WTC11 (cell line): ENCODE measurements around the gene SEMA4G. TPM values are rescaled to one million over a fixed set of nuclear protein-coding genes. Genes with fewer than 3 reads are reported as not detected.
A peak's percentile ranks its signal among the peaks of the same experiment; 100 is the strongest.

Source experiments
- ATAC-seq: fragments of 200-7000 bp; cut with Tn5 transposase; 2 replicates; pipeline ENCODE4 v1.10.0; 2021; ENCODE audit warnings: mild to moderate bottlenecking, moderate library complexity
- CTCF ChIA-PET: fragments of 300-600 bp; sonication (Branson Sonifier 250); formaldehyde crosslinking; loops from one replicate; lab custom pipeline; 2021; ENCODE audit warnings: antibody characterized with exemption; lab: Charles Lee
- POLR2A ChIA-PET: fragments of 350-600 bp; sonication (Branson Sonifier 250); formaldehyde crosslinking; loops from one replicate; lab custom pipeline; 2021; ENCODE audit warnings: antibody characterized with exemption; lab: Charles Lee
- DNase-seq: peaks from one replicate; pipeline ENCODE4 v3.0.0; 2021; ENCODE audit warnings: low spot score
- H3K27ac Mint-ChIP-seq: 2 replicates; pipeline ENCODE4 v1.8.0; 2021; ENCODE audit warnings: mixed read lengths
- H3K27me3 Mint-ChIP-seq: 2 replicates; pipeline ENCODE4 v1.8.0; 2021; ENCODE audit warnings: low read depth, mild to moderate bottlenecking, moderate library complexity, mixed read lengths
- H3K36me3 Mint-ChIP-seq: 2 replicates; pipeline ENCODE4 v1.8.0; 2021; ENCODE audit warnings: mixed read lengths
- H3K4me1 Mint-ChIP-seq: 2 replicates; pipeline ENCODE4 v1.8.0; 2022; ENCODE audit warnings: mixed read lengths
- H3K4me3 Mint-ChIP-seq: 2 replicates; pipeline ENCODE4 v1.8.0; 2021; ENCODE audit warnings: mild to moderate bottlenecking, moderate library complexity, mixed read lengths
- H3K9me3 Mint-ChIP-seq: 2 replicates; pipeline ENCODE4 v1.8.0; 2021; ENCODE audit warnings: mixed read lengths
- AR ChIP-seq: fragments of 250-450 bp; sonication (Bioruptor Pico); IDR thresholded peaks from 2 replicates; pipeline ENCODE4 v1.9.0; 2021; ENCODE audit warnings: mild to moderate bottlenecking
- ATF2 ChIP-seq: sonication (generic); formaldehyde crosslinking; IDR thresholded peaks from 2 replicates; pipeline ENCODE4 v1.8.1; 2022; ENCODE audit warnings: low read depth, missing genetic modification reagents, borderline replicate concordance
- ATF3 ChIP-seq: sonication (generic); formaldehyde crosslinking; conservative IDR thresholded peaks from 2 replicates; pipeline ENCODE4 v1.8.1; 2022; ENCODE audit warnings: mild to moderate bottlenecking, missing genetic modification reagents
- CTCF ChIP-seq: fragments of 200-600 bp; IDR thresholded peaks from 2 replicates; pipeline ENCODE4 v1.8.0; 2022; ENCODE audit warnings: antibody characterized with exemption
- FOXJ3 ChIP-seq: sonication (generic); formaldehyde crosslinking; IDR thresholded peaks from 2 replicates; pipeline ENCODE4 v1.9.0; 2021; ENCODE audit warnings: missing genetic modification reagents, mild to moderate bottlenecking, borderline replicate concordance
- GRHL2 ChIP-seq: fragments of 250-450 bp; sonication (Bioruptor Pico); IDR thresholded peaks from 2 replicates; pipeline ENCODE4 v1.8.0; 2022; ENCODE audit warnings: mild to moderate bottlenecking, moderate library complexity; ENCODE audit not compliant: insufficient replicate concordance, severe bottlenecking
- IRF1 ChIP-seq: sonication (generic); formaldehyde crosslinking; IDR thresholded peaks from 2 replicates; pipeline ENCODE4 v1.8.0; 2023; ENCODE audit warnings: missing genetic modification reagents
- IRF2 ChIP-seq: sonication (generic); formaldehyde crosslinking; IDR thresholded peaks from 2 replicates; pipeline ENCODE4 v1.8.0; 2022; ENCODE audit warnings: low read depth, missing genetic modification reagents, borderline replicate concordance
- JAZF1 ChIP-seq: fragments of 250-450 bp; sonication (Bioruptor Pico); IDR thresholded peaks from 2 replicates; pipeline ENCODE4 v1.9.0; 2021; ENCODE audit warnings: moderate library complexity, mild to moderate bottlenecking, inconsistent platforms
- NR3C1 ChIP-seq: sonication (generic); formaldehyde crosslinking; conservative IDR thresholded peaks from 2 replicates; pipeline ENCODE4 v1.8.1; 2023; ENCODE audit warnings: low read depth, mild to moderate bottlenecking, missing genetic modification reagents
- RELA ChIP-seq: sonication (generic); formaldehyde crosslinking; IDR thresholded peaks from 2 replicates; pipeline ENCODE4 v1.8.1; 2022; ENCODE audit warnings: missing genetic modification reagents, mild to moderate bottlenecking, borderline replicate concordance
- STAT6 ChIP-seq: sonication (generic); formaldehyde crosslinking; conservative IDR thresholded peaks from 2 replicates; pipeline ENCODE4 v1.8.1; 2023; ENCODE audit warnings: mild to moderate bottlenecking, low read depth, missing genetic modification reagents, moderate library complexity
- TP53 ChIP-seq: sonication (generic); formaldehyde crosslinking; IDR thresholded peaks from 2 replicates; pipeline ENCODE4 v1.8.1; 2023; ENCODE audit warnings: mild to moderate bottlenecking, missing genetic modification reagents
- ZNF232 ChIP-seq: sonication (generic); formaldehyde crosslinking; IDR thresholded peaks from 2 replicates; pipeline ENCODE4 v1.8.0; 2022; ENCODE audit warnings: mild to moderate bottlenecking, missing genetic modification reagents
- ZNF281 ChIP-seq: sonication (generic); formaldehyde crosslinking; IDR thresholded peaks from 2 replicates; pipeline ENCODE4 v1.8.0; 2023; ENCODE audit warnings: mild to moderate bottlenecking, missing genetic modification reagents
- ZNF396 ChIP-seq: fragments of 250-450 bp; sonication (Bioruptor Pico); IDR thresholded peaks from 2 replicates; pipeline ENCODE4 v1.8.0; 2021; ENCODE audit warnings: mild to moderate bottlenecking, moderate library complexity, borderline replicate concordance
- total RNA-seq: library from RNA; stranded (reverse); gene quantifications from 3 replicates; pipeline ENCODE4 v1.2.3, GENCODE V29; 2021

The SEMA4G gene
- total RNA-seq, 1 experiment from 2014 or later: 11.8 TPM

- no peak for DNase-seq
- no peak for ATAC-seq
- H3K27ac Mint-ChIP-seq: no peak overlapping the region
- peak overlapping the region; percentile 93 for H3K4me3 Mint-ChIP-seq
- no peaks in the 10 kb centered on the region for H3K9me3 Mint-ChIP-seq
- ChIA-PET POLR2A (no interaction called here), CTCF (interaction anchor here (1.0 to 4.5 kb wide), 3 partner anchors 8 to 29 kb away, joined by 5 to 28 read pairs (median 5); no protein-coding TSS in a partner anchor)
- H3K27me3 Mint-ChIP-seq: no peaks in the 10 kb centered on the region
- no peak for TF ChIP-seq IRF2
- TF ChIP-seq TP53 (CRISPR knock-in tag): no peak
- no peak for TF ChIP-seq RELA (CRISPR knock-in tag)
- TF ChIP-seq IRF1 (CRISPR knock-in tag): 0 out of 2 replicates have a peak, but pooled peaks have one; percentile 30
- TF ChIP-seq STAT6 (CRISPR knock-in tag): no peak
- no peak for TF ChIP-seq GRHL2 (CRISPR knock-in tag)
- peaks cover 13% of the 10 kb centered on the region for H3K4me1 Mint-ChIP-seq
- H3K36me3 Mint-ChIP-seq: peaks cover 36% of the 10 kb centered on the region
Observed at GRCh38 chr10:100989088-100989487, 19.8 kb downstream of the SEMA4G start.

- DNase-seq: no peak
- Mint-ChIP-seq H3K4me3 (no peak overlapping the region), H3K27me3 (no peaks in the 10 kb centered on the region), H3K4me1 (peaks cover 23% of the 10 kb centered on the region), H3K36me3 (peaks cover 36% of the 10 kb centered on the region), H3K9me3 (no peaks in the 10 kb centered on the region), H3K27ac (peak overlapping the region; percentile 87)
- no peak for ATAC-seq
- ChIA-PET POLR2A (no interaction called here), CTCF (interaction anchor here (0.7 to 13.4 kb wide), 11 partner anchors 15 to 508 kb away, joined by 3 to 277 read pairs (median 3); partner anchors contain the start of gene SEMA4G)
- TF ChIP-seq JAZF1 (CRISPR knock-in tag): no peak
- TF ChIP-seq CTCF: peak; percentile 32; the same call in 1 of the 2 replicates
- TF ChIP-seq ZNF396 (CRISPR knock-in tag): no peak
- no peak for TF ChIP-seq AR (CRISPR knock-in tag)
- no peak for TF ChIP-seq FOXJ3
- TF ChIP-seq NR3C1 (CRISPR knock-in tag): no peak
Observed at GRCh38 chr10:100993986-100994708, 24.8 kb downstream of the SEMA4G start.

GRCh38 chr10:100995181-100995580 lies 25.9 kb downstream of the SEMA4G start:
- ChIA-PET POLR2A (no interaction called here), CTCF (interaction anchor here (0.9 to 13.4 kb wide), 3 partner anchors 14 to 26 kb away, joined by 3 to 277 read pairs (median 273); partner anchors contain the start of gene SEMA4G)
- Mint-ChIP-seq H3K36me3 (peaks cover 30% of the 10 kb centered on the region), H3K9me3 (no peaks in the 10 kb centered on the region), H3K27ac (no peak overlapping the region), H3K4me1 (peaks cover 23% of the 10 kb centered on the region), H3K27me3 (no peaks in the 10 kb centered on the region), H3K4me3 (no peak overlapping the region)
- DNase-seq (no peak), ATAC-seq (no peak)
- TF ChIP-seq ATF2 (CRISPR knock-in tag) (no peak), ZNF281 (CRISPR knock-in tag) (no peak), ATF3 (CRISPR knock-in tag) (no peak), ZNF232 (CRISPR knock-in tag) (no peak)
